Measurements from ENCODE around the gene ZBTB4.

ZBTB4 gene

DNA sequence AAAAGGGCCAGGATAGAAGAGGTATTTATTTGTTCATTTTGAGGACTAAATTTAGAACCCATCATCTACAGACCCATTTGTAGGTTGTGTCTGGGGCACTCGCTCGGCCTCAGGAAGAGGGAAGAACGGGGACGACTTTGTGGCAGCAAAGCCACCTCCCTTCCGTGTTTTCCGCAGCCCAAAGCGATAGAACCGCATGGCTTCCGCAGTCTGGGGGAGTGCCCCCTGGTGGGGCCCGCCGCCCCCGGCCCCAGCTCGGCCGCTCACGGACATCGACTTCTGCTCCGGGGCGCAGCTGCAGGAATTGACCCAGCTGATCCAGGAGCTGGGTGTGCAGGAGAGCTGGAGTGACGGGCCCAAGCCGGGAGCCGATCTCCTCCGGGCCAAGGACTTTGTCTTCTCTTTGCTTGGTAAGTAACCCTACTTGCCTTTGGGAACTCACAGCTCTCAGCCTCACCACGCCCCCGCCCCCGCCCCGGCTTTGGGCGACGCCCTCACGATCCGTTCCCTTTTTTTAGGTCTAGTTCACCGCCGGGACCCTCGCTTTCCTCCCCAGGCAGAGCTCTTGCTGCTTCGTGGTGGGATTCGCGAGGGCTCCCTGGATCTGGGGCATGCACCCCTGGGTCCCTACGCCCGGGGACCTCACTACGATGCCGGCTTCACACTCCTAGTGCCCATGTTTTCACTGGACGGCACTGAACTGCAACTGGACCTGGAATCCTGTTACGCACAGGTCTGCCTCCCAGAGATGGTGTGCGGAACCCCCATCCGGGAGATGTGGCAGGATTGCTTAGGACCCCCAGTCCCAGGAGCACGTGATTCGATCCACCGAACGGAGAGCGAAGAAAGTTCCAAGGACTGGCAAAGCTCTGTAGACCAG, 43.5 kb downstream of the ZBTB4 start:
- H3K27me3 ChIP-seq (ENCODE audit: insufficient read depth, low read depth), result no peaks in the 10 kb centered on the region
- H3K4me3 ChIP-seq (IDR thresholded peaks at IDR 0.05; ENCODE audit: insufficient read depth, low read depth, low read length), result no peak overlapping the region
- H3K27ac ChIP-seq, result no peak overlapping the region
- H3K79me2 ChIP-seq (ENCODE audit: insufficient read depth, low read depth), result no peaks in the 10 kb centered on the region
- no peaks in the 10 kb centered on the region for H3K4me1 ChIP-seq (ENCODE audit: low read depth, poor library complexity, severe bottlenecking)
- peak overlapping the region; percentile 30; the same call in 1 of the 2 replicates for H2AFZ ChIP-seq (ENCODE audit: low read depth)
- H3K36me3 ChIP-seq (ENCODE audit: insufficient read depth), result no peaks in the 10 kb centered on the region
- no peak overlapping the region for H3K9ac ChIP-seq
- no peak for TF ChIP-seq CTCF (conservative IDR thresholded peaks at IDR 0.05; ENCODE audit: low read depth, low read length)
- H4K20me1 ChIP-seq (ENCODE audit: insufficient read depth), result no peaks in the 10 kb centered on the region
- no peak overlapping the region for H3K4me2 ChIP-seq

GRCh38 chr17:7432296-7432695, 47.1 kb downstream of the ZBTB4 start:
- no peaks in the 10 kb centered on the region for H3K79me2 ChIP-seq (ENCODE audit: insufficient read depth, low read depth)
- H3K27me3 ChIP-seq (ENCODE audit: insufficient read depth, low read depth), result no peaks in the 10 kb centered on the region
- H4K20me1 ChIP-seq (ENCODE audit: insufficient read depth), result no peaks in the 10 kb centered on the region
- H3K27ac ChIP-seq, result no peak overlapping the region
- no peak overlapping the region for H2AFZ ChIP-seq (ENCODE audit: low read depth)
- no peaks in the 10 kb centered on the region for H3K36me3 ChIP-seq (ENCODE audit: insufficient read depth)
- no peak for TF ChIP-seq CTCF (conservative IDR thresholded peaks at IDR 0.05; ENCODE audit: low read depth, low read length)
- no peaks in the 10 kb centered on the region for H3K4me1 ChIP-seq (ENCODE audit: low read depth, poor library complexity, severe bottlenecking)
- H3K9ac ChIP-seq, result no peak overlapping the region
- H3K4me3 ChIP-seq (IDR thresholded peaks at IDR 0.05; ENCODE audit: insufficient read depth, low read depth, low read length), result no peak overlapping the region
- H3K4me2 ChIP-seq, result no peak overlapping the region

DNA sequence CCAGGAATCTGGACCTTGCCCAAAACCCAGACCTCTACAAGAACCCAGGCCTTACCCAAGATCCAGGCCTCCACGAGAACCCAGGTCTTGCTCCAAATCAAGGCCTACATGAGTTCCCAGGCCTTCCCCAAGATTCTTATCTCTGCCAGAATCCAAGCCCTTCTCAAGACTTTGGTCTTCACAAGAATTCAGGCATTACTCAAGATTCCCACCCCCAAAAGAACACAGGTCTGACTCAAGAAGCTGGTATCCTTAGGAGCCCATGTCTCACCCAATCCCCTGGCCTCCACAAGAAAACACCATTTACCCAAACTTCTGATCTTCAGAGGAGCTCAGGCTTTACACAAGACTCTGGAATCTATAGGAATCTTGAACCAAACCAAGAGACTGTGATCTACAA, 48.2 kb downstream of the ZBTB4 start:
- Histone ChIP-seq H3K4me1 (ENCODE audit: low read depth, poor library complexity, severe bottlenecking) (no peaks in the 10 kb centered on the region), H4K20me1 (ENCODE audit: insufficient read depth) (no peaks in the 10 kb centered on the region), H3K79me2 (ENCODE audit: insufficient read depth, low read depth) (no peaks in the 10 kb centered on the region), H3K9ac (no peak overlapping the region), H3K27me3 (ENCODE audit: insufficient read depth, low read depth) (no peaks in the 10 kb centered on the region), H3K36me3 (ENCODE audit: insufficient read depth) (no peaks in the 10 kb centered on the region), H3K4me3 (IDR thresholded peaks at IDR 0.05; ENCODE audit: insufficient read depth, low read depth, low read length) (no peak overlapping the region), H3K27ac (no peak overlapping the region), H2AFZ (ENCODE audit: low read depth) (no peak overlapping the region), H3K4me2 (no peak overlapping the region)
- TF ChIP-seq CTCF (conservative IDR thresholded peaks at IDR 0.05; ENCODE audit: low read depth, low read length), result no peak

DNA sequence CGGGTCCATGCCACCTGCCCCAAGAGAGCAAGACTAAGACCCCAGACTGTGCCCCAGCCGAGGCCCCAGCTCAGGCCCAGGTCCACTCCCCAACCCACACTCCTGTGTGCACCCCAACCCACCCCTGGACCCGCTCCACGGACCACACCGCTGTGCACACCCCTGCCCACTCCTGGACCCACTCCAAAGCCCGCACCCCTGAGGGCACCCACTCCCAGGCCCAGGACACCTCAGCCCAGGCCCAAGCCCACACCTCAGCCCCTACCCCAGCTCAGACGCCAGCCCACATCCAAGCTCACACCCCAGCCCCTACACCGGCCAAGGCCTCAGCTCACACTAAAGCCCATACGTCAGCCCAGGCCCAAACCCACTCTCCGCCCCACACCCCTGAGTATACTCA, 49.7 kb downstream of the ZBTB4 start:
- no peaks in the 10 kb centered on the region for H3K36me3 ChIP-seq (ENCODE audit: insufficient read depth)
- no peaks in the 10 kb centered on the region for H3K27me3 ChIP-seq (ENCODE audit: insufficient read depth, low read depth)
- TF ChIP-seq CTCF (conservative IDR thresholded peaks at IDR 0.05; ENCODE audit: low read depth, low read length), result no peak
- no peaks in the 10 kb centered on the region for H3K4me1 ChIP-seq (ENCODE audit: low read depth, poor library complexity, severe bottlenecking)
- H3K4me2 ChIP-seq, result no peak overlapping the region
- no peak overlapping the region for H2AFZ ChIP-seq (ENCODE audit: low read depth)
- H3K79me2 ChIP-seq (ENCODE audit: insufficient read depth, low read depth), result no peaks in the 10 kb centered on the region
- H3K9ac ChIP-seq, result no peak overlapping the region
- H4K20me1 ChIP-seq (ENCODE audit: insufficient read depth), result no peaks in the 10 kb centered on the region
- H3K4me3 ChIP-seq (IDR thresholded peaks at IDR 0.05; ENCODE audit: insufficient read depth, low read depth, low read length), result no peak overlapping the region
- no peak overlapping the region for H3K27ac ChIP-seq

Measured in KMS-11 (cell line).